Suppressor macrophage treated with lipopolysaccharide for 4 hours (primary cell): Measurements from ENCODE around the gene MYO5C.
A peak's percentile ranks its signal among the peaks of the same experiment; 100 is the strongest.
"Not testable (repeated sequence)": the region's sequence is repeated elsewhere in the genome, so short reads cannot be mapped to it uniquely, and the experiment has no call there.

ENCODE experiments used
- DNase-seq: peaks from one replicate; pipeline ENCODE4 v3.0.0-alpha.2; 2020

The MYO5C gene

GRCh38 chr15:52200831-52201365 is 94.7 kb downstream of the MYO5C start:
- DNase-seq: no peak

- no peak for DNase-seq
These were observed 96.3 kb downstream of the MYO5C start for GRCh38 chr15:52199271-52199670.

GRCh38 chr15:52196891-52197290 is 98.7 kb downstream of the MYO5C start:
- no peak for DNase-seq

- DNase-seq: no peak
These were observed 101.8 kb downstream of the MYO5C start for GRCh38 chr15:52193791-52194190.

- no peak for DNase-seq
These were observed 102.3 kb downstream of the MYO5C start for GRCh38 chr15:52193321-52193720.

GRCh38 chr15:52191207-52191606 is 104.4 kb downstream of the MYO5C start, which contains the start of gene GNB5:
TSS of gene GNB5 (minus strand) at chr15:52191392. CDS start at chr15:52184676, 6,716 bp downstream.
- DNase-seq: no peak

- DNase-seq: no peak
These were observed 108.7 kb downstream of the MYO5C start for GRCh38 chr15:52186651-52187486.

- no peak for DNase-seq
These were observed 110.4 kb downstream of the MYO5C start for GRCh38 chr15:52185151-52185561.

GRCh38 chr15:52184721-52185120 is 110.9 kb downstream of the MYO5C start:
- no peak for DNase-seq

- peak; percentile 29 for DNase-seq
These were observed 111.9 kb downstream of the MYO5C start for GRCh38 chr15:52183562-52184173.

- no peak for DNase-seq
These were observed 113.4 kb downstream of the MYO5C start for GRCh38 chr15:52181938-52182780.

- DNase-seq: no peak
These were observed 114.7 kb downstream of the MYO5C start for GRCh38 chr15:52180851-52181450.

- no peak for DNase-seq
These were observed 115.3 kb downstream of the MYO5C start for GRCh38 chr15:52180196-52180835.

- peak; percentile 71 for DNase-seq
These were observed 116.1 kb downstream of the MYO5C start for GRCh38 chr15:52179278-52180195.

- DNase-seq: no peak
These were observed 116.8 kb downstream of the MYO5C start for GRCh38 chr15:52178765-52179164.

- DNase-seq: no peak
These were observed 122.7 kb downstream of the MYO5C start for GRCh38 chr15:52172869-52173268.

GRCh38 chr15:52171807-52172206 is 123.8 kb downstream of the MYO5C start:
- no peak for DNase-seq

GRCh38 chr15:52171386-52171785 is 124.2 kb downstream of the MYO5C start:
- no peak for DNase-seq

- DNase-seq: not testable (repeated sequence)
These were observed 125.4 kb downstream of the MYO5C start for GRCh38 chr15:52170199-52170598.

GRCh38 chr15:52165494-52166131 is 130.0 kb downstream of the MYO5C start:
- DNase-seq: not testable (repeated sequence)
